GM19395 (cell line): Measurements from ENCODE around the gene PLCB1.
"Not testable (repeated sequence)": the region's sequence is repeated elsewhere in the genome, so short reads cannot be mapped to it uniquely, and the experiment has no call there.

Experiments used
- ATAC-seq: cut with Tn5 transposase; IDR thresholded peaks from one replicate; pipeline ENCODE4 v1.9.1; 2021; ENCODE audit warnings: mild to moderate bottlenecking, moderate library complexity; ENCODE audit not compliant: unreplicated experiment

PLCB1 gene

DNA sequence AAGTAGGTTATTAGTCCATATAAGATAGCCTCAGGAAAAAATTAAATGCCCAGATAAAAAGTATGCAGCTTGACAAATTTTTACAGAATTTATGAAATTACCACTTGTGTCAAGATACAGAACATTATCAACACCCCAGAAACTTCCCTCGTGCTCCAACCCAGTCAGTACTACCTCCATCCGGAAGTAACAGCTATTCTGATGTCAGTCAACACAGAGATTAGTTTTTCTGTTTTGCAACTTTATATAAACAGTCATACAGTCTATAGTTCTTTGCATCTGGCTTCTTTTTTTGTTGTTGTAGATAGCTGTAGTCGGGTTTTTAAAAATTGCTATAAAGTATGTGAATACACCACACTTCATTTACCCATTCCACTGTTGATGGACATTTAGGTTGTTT, 721.1 kb downstream of the PLCB1 start:
- ATAC-seq: not testable (repeated sequence)

DNA sequence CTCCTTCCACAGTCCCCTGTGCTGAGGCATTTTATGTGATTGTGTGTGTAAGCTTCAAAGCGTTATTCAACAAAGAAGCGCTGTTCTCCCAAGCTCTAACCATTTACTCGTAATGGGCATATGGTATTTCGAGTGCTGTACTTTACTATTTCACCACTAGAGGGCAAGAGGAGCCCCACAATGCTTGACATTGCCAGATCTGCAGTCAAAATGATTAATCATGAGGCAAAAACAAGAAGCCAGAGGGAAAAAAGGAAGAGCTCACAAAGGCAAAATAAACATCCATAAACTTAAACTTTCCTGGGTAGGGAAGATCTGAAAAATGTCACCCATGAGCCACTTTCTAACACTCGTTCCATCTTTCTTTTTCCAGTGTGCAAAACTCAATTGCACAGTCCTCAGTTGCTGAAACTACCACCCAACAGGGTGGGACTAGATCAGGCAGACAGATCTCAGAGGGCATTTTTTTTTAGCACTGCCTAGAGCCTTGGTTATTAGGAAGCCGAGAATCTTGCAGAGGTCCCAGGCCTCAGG, 721.8 kb downstream of the PLCB1 start:
- ATAC-seq: peak; percentile 91

DNA sequence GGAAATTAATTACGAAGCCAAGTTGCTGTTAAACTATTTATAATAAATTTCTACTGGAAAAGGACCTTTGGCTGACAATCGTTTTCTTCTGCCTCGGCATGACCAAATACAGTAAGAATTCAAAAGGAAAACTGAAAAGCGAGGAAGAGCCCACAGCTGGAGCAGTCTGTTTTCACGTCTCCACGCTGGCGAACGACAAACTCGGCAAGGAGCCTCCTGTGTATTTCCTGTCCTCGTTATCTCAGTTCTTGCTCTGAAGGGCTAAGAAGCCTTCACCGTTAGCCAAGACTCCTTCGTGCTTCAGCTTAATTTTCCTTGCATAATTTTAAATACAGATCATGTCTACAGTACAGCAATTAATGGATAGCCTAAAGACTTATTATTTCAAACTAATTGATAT, 722.5 kb downstream of the PLCB1 start:
- no peak for ATAC-seq

DNA sequence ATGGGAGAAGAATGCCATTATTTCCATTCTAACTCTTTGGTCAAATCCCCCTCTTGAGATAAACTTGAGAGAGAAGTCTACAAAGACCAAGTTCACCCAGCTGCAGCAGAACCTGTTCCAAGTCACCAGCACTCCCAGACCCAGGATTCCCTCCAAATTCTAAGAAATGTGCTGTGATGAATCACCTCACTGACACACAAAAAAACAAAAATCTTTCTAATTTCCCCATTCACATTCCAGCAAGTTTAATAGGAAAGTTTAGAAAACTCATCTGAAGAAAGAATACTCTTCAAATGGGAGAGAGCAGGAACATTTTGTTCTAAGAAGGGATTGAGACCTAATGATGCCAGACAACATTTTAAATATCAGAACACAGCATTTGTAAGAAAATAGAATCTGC, 723.2 kb downstream of the PLCB1 start:
- no peak for ATAC-seq

DNA sequence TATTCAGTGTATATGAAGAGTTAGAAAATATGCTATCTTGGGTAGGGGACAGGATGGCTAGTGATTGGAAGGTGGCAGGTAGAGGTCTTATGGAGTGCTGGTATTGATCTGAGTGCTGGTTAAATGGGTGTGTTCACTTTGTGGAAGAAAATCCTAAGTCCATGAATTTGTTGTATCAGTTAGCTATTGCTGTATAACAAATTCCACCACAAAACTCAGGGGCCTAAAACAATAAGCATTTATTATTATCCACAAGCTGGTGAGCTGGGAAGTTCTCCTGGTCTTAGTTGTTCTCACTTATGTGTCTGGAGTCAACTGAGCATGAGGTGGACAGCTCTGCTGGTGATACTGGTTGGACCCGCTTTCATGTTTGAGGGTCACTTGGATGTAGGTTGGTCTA, 724.6 kb downstream of the PLCB1 start:
- no peak for ATAC-seq

DNA sequence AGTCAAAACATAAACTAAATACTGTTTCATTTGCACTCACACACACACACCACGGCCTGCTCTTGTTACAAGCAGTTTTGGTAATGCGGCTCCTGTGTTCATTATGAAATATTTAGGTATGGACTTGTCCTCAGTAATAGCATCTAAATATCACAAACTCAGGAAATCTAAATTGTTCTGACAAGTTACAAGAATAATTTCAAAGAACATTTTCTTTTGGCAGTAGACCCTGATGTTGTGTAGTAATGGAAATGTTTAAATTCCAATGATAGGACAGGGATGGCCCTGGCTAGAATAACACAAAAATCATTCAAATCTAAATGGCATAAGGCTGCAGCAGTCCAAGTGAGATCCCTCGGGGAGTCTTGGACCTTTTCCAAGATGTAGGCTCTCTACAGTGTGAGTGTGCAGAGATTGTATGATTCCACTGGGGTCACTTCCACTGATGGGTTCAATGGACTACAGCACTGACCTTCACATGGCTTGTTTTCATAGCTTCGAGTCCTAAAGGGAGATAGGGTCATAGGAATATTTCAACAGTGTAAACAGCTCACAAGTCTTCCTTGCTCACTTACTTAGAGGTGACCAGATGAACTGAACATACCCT, 726.2 kb downstream of the PLCB1 start:
- no peak for ATAC-seq

DNA sequence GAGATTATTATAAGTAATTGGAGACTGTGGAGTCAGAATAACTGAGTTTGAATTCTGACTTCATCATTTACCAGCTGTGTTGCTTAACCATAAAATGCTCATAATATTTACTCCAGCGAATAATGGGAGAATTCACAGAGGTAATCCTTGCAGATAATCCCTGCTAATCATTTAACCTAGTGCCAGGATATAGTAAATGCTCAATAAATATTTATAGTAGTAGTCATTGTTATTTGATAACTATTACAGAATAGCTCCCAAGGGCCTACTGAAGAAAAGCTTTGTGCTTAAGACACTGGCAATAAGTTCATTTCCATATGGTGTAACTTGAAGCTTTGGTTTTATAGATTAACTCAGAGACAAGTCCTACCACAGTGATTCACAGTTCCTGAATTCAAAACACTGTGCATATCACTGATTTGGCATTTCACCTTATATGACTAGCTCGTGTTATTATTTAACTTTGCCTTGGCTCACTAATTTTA, 728.0 kb downstream of the PLCB1 start:
- peak; percentile 85 for ATAC-seq

DNA sequence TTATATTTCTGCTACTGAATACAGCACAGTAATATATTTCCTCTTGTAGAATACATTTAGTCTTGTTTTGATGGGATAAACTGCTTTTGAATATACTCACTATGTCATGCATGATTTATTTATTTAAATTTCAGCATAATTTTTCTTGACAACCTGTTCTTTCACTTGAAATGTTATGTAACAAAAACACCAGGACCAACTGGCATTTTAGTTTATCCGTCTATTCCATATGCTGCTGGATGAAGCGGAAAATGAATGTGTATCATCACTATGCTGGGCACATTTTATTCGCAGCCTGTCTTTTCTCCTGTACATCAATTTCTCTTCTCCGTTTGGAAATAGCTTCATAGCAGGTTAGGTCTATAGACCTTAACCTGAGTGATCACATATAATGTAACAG, 730.0 kb downstream of the PLCB1 start:
- no peak for ATAC-seq

DNA sequence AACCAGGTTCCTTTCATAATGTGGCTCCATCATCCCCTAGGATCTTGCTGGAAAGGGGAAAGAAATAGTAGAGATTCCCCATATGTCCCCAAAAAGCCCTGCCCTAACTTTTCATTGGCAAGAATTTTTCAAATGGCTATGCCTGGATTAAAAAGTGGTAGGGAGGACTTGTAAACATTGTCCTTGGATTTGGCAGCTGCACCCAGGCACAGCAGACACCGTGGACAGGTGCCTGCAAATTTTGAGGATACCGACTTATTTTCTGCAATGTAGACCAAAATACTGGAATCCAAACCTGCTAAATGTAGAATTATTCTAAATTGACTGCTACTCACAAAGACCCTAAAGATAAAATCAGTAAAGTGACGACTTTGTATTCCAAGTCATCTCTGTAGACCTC, 733.6 kb downstream of the PLCB1 start:
- no peak for ATAC-seq

DNA sequence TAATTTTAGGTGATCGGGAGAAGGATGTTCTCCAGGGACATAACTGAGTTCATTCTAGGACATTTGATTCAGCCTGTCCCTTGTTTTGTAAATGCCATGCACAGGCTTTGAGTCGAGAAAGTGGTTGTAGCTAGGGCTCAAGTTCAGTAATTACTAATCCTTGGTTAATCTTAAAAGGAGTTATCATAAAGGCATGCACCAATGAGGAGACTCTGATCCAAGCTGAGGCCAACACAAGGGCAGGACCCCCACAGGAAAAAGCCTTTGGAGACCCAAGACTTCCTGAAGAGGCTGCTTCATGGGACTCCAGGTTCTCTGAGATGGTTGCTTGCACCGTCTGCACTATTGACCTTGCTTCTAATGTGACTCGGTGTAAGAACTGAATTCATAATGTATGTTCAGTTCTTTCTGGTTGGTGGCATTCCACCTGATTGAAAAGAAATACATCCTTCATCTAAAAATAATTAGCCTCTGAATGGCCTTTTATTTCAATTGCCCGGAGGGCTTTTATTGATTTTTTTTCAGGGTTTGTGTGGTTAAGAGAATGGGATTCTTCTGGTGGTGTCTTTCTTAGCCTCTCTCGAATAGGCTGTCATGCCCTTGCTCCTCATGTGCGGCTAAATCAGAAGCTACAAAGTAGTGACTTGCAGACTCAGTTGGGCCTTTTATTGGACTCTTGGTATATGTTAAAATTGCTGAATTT, 735.1 kb downstream of the PLCB1 start:
- ATAC-seq: no peak

DNA sequence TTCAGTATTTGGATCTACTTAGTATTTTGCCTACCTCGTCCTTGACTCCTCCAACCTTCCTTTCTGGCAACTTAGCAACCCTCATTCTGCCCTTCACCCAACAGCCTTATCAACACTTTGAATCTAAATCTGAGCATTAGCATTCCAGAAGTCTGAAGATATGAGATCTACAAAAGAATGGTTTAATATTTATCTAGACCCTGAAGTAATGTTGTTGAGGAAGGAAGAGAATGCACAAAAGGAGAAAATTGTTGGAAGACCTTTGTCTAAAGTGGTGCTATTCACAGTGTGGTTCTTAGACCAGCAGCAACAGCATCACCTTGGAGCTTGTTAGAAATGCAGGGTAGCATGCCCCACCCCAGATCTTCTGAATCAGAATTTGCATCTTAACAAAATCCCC, 738.6 kb downstream of the PLCB1 start:
- no peak for ATAC-seq

DNA sequence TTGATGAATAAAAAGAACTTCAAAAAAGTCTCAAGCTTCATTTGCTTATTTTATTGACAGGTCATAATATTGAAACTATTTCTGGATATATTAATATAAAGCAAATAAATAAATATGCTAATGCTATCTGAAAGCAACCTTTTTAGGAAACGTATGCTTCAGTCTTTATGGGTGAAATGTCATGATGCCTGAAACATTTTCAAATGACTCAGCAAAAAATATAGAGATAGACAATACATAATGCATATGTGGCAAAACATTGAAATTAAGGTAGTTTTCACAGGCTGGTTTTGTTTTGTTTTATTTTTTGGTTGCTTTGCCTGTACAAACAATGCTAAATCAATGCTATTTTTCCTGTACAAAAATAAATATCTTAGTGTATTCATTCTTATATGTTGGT, 742.4 kb downstream of the PLCB1 start:
- ATAC-seq: no peak

DNA sequence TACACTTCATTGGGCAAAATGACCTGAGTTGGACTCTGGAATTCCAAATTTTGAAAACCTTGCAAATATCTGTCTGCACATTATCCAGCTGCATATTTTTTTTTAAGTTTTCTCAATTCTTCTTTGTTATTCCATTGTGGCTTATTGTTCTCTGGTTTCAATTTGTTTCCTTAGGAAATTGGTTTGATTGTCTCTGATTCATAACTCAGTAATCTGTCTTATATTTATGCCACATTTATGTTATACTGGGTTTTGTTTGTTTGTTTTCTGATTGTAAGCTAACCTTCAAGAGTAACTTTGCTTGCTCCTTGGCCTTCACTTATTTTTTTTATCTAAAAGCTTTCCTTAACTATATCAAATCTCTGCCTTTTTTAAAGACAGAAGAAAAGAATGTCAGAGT, 743.5 kb downstream of the PLCB1 start:
- ATAC-seq: no peak

DNA sequence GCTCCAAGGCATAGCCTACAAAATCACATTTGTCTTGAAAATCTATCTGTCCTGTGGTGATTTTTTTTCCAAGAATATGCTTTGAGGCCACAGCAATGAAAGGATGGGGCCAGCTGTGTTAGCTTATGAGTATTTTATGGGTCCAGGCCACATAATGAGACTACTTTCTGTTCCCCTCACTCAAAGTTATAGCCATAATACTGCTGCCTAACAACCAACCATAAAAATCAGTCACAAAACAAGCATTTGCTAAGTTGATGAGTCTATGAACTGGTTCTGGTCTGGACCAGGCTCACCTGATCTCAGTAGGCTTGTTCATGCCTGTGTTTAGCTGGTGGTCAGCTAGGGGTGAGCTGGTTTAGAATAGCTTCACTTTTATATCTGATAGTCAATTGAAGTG, 744.3 kb downstream of the PLCB1 start:
- ATAC-seq: no peak

DNA sequence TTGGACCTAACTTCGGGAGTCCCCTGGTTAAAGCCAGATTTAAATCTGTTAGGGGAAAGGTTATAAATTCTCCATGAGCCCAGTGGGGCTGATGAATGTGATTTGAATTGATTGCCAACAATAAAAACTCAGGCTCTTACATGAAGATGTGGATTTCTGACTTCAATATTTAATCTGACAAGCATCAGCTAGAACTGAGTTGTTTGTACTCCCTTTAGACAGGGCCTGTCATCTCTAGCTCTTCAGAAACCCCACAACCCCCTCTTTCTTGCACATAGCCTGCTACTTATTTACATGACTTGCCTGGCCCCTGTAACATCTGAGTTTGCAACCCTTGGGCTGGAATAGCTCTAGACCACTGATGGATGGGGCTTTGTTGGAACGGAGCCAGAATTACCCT, 745.2 kb downstream of the PLCB1 start:
- no peak for ATAC-seq

DNA sequence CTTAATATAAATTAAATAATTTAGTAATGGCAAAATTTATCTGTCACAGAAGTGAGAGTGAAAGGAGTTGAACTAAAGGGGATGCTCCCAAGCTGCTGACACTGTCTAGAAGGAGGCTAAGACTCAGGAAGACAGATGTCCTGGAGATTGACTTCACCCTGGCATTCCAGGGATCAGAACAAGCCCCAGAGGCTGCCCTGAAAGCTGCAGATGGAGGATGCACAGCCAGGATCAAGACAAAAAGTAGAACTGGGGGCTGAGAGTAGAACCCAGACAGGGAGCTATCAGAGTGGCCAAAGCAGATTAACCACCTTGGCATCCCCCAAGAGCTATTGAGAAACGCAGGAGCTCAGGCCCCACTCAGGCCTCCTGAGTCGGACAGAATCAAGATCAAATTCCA, 747.6 kb downstream of the PLCB1 start:
- ATAC-seq: no peak

DNA sequence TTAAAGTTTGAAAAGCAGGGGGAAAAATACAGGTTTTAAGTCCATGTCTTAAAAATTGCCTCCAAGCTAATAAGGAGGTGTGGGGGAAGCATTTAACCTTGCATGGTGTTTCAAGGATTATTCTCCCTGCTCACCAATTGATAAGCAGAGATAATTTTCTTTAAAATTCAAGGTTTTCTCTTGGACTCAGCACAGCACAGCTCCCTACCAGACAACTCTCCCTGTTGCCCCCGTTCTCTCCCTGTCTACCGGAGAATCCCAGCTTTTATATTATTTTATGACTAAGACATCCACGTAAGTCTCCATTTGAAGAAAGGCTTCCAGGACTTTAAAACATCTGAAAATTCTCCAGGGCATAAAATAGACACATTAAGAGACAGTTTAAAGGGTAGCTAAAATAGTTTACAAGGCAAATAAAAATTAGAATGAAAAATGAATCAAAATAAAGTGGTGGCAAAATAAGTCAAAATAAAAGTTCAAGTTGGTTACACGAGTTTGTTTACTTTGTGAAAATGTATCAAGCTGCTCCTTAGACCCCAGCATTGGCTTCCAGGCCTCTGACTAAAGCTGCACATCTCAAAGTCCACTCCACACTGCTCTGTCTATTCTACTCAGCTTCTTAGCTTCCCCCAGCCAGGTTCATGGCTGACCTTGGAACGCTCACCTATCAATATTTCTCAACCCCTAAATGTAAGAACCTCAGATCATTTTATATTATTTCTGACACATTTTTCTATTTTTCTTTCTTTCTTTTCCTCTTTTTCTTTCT, 748.2 kb downstream of the PLCB1 start:
- no peak for ATAC-seq

DNA sequence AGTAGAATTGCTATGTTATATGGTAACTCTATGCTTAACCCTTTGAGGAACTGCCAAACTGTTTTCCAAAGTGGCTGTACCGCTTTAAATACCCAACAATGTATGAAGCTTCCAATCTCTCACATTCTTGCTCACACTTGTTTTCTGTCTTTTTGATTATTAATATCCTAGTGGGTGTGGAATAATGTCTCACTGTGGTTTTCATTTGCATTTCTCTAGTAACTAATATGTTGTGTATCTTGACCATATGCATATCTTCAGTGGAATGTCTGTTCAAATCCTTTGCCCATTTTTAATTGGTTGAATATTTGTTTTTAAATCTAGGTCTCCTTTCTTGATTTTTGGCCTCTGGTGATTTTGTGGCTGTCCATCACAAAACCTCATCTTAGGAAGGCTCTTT, 759.0 kb downstream of the PLCB1 start:
- ATAC-seq: no peak

DNA sequence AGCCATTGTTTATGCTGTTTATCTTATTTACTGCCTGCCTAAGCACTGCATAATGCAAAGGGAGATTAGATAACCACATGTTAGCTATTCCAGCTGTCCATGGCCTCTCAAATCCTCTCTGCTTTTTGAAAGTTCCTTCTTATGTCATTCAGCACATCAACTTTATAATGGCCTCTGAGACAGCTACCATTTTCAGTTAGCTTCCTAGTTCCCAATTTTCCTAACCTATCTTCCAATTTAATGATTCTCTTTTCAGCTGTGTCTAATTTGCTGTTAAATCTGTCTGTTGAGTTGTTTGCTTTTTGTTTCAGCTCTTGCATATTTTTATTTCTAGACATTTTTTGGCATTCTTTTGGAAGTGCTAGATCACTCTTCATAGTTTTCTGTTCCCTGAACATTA, 763.4 kb downstream of the PLCB1 start:
- ATAC-seq: no peak

DNA sequence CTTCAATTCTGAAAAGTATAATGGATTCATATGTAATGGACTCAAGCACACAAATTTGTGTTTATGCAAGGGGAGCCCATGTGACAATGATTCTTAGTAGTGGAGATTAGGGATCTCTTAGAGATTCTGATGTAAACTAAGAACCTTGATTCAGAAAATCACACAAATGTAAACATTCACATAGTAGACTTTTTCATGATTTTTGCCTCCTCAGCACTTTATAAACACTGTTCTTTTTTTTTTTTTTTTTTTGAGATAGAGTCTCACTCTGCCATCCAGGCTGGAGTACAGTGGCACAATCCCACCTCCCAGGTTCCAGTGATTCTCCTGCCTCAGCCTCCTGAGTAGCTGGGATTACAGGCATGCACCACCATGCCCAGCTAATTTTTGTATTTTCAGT, 766.8 kb downstream of the PLCB1 start:
- no peak for ATAC-seq

DNA sequence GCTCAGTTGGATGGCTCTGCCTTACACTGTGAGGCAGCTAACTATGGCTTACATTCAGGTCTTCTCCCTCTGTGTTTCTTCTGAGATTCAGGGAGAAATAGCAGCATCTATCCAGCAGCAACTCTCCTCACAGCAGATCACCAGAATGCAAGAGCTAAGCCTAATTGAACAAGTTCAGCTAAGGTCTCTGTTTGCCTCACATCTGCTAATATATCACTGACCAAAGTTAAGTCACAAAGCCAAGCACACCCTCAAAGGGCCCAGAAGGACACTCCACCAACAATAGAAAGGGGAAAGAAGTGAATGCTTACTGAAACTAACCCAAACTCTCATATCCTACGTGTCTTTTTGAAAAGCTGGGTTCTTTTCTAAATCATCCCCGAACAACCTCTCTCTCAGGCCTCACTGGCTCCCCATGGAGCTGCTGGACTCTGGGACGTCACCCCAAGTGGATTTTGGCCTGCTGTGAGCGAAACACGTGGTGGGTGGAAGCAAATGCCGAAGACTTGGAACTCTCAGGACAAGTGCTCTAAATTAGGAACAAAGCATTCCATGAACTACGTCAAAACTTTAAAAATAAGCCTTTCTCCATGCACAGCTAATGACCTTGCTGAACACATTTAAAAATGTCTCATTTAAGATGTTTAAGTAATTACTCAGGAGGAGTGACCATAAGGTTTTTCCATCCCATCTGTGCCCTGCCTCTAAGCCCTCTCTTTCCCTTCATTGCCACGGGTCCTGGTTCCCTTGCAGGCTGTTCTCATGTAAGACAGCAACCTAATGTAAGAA, 769.4 kb downstream of the PLCB1 start:
- ATAC-seq: no peak
